ENCODE data around the gene DNAAF9.

GRCh38 chr20:3421985-3422384 is 14.5 kb upstream of the DNAAF9 start:
- no peak for TF ChIP-seq CTCF (IDR thresholded peaks at IDR 0.05)
- TF ChIP-seq POLR2A (IDR thresholded peaks at IDR 0.05), result no peak
- no peak for TF ChIP-seq EP300 (IDR thresholded peaks at IDR 0.05)
